Hepatocyte (in vitro differentiated cells): ENCODE results near the gene APLN. TPM values are rescaled to one million over a fixed set of nuclear protein-coding genes. Genes with fewer than 3 reads are reported as not detected.

Experiments
- DNase-seq: peaks from one replicate; pipeline ENCODE4 v3.0.0-alpha.2; 2016; ENCODE audit warnings: low spot score
- H2AFZ ChIP-seq: fragments of 200-600 bp; sonication (generic); 2 replicates; pipeline ENCODE4 v1.6.0; 2016; ENCODE audit warnings: antibody characterized with exemption, mild to moderate bottlenecking
- H3K27ac ChIP-seq: fragments of 200-600 bp; sonication (generic); 2 replicates; pipeline ENCODE4 v1.5.1; 2016; ENCODE audit warnings: mild to moderate bottlenecking
- H3K27me3 ChIP-seq: fragments of 200-600 bp; sonication (generic); 2 replicates; pipeline ENCODE4 v1.6.1; 2016
- H3K36me3 ChIP-seq: fragments of 200-600 bp; sonication (generic); replicated peaks from 2 replicates; pipeline ENCODE4 v1.5.1; 2016; ENCODE audit warnings: low read depth; ENCODE audit not compliant: insufficient read depth
- H3K4me1 ChIP-seq: fragments of 200-600 bp; sonication (generic); 2 replicates; pipeline ENCODE4 v1.5.1; 2016; ENCODE audit warnings: mild to moderate bottlenecking, moderate library complexity; ENCODE audit not compliant: insufficient read depth
- H3K4me2 ChIP-seq: fragments of 200-600 bp; sonication (generic); 2 replicates; pipeline ENCODE4 v1.6.0; 2016
- H3K4me3 ChIP-seq: fragments of 200-600 bp; sonication (generic); 2 replicates; pipeline ENCODE4 v1.5.1; 2016; ENCODE audit warnings: mild to moderate bottlenecking
- H3K79me2 ChIP-seq: fragments of 200-600 bp; sonication (generic); 2 replicates; pipeline ENCODE4 v1.6.0; 2017; ENCODE audit warnings: mild to moderate bottlenecking
- H3K9me2 ChIP-seq: fragments of 200-600 bp; sonication (generic); replicated peaks from 2 replicates; pipeline ENCODE4 v1.6.0; 2017; ENCODE audit warnings: mild to moderate bottlenecking; ENCODE audit not compliant: insufficient read depth
- H3K9me3 ChIP-seq: fragments of 200-600 bp; sonication (generic); 2 replicates; pipeline ENCODE4 v1.5.1; 2016; ENCODE audit warnings: low read depth, mild to moderate bottlenecking
- H4K20me1 ChIP-seq: fragments of 200-600 bp; sonication (generic); 2 replicates; pipeline ENCODE4 v1.6.0; 2016; ENCODE audit warnings: mild to moderate bottlenecking; ENCODE audit not compliant: insufficient read depth, poor library complexity, severe bottlenecking
- CTCF ChIP-seq: fragments of 200-600 bp; sonication (generic); IDR thresholded peaks from 2 replicates; pipeline ENCODE4 v1.5.1; 2016; ENCODE audit warnings: antibody characterized with exemption, mild to moderate bottlenecking; ENCODE audit not compliant: poor library complexity
- EZH2 ChIP-seq: fragments of 200-600 bp; sonication (generic); IDR thresholded peaks from 2 replicates; pipeline ENCODE4 v1.6.1; 2016; ENCODE audit warnings: antibody characterized with exemption, mild to moderate bottlenecking, borderline replicate concordance
- EZH2phosphoT487 ChIP-seq: fragments of 200-600 bp; sonication (generic); IDR thresholded peaks from one replicate; pipeline ENCODE4 v1.6.1; 2018; ENCODE audit warnings: antibody characterized with exemption, mild to moderate bottlenecking, low read depth, moderate library complexity; ENCODE audit not compliant: unreplicated experiment, severe bottlenecking
- WGBS: methylation state at CpG from one replicate; pipeline ENCODE4 v1.1.6; 2016; ENCODE audit warnings: low lambda C conversion rate; ENCODE audit errors: missing lambda C conversion rate; 5-methylcytosine and 5-hydroxymethylcytosine counted together
- polyA plus RNA-seq: library from polyadenylated mRNA; unstranded; fragments of >200 nt; fragmentation: Nextera tagmentation; extraction: Ambion mirVana; gene quantifications from 2 replicates; pipeline ENCODE4 v1.2.1, GENCODE V29; 2016
- total RNA-seq: library from RNA; depleted of rRNA; stranded (reverse); fragments of >200 nt; gene quantifications from 2 replicates; pipeline ENCODE4 v1.2.3, GENCODE V29; 2014

Gene APLN
- total and polyA plus RNA-seq, 2 experiments from 2014 or later, result 0.30 TPM

- 56% methylated on average over 3 of the region's 3 CpGs for WGBS
- H3K79me2 ChIP-seq, result no peaks in the 10 kb centered on the region
- no peak for DNase-seq
- no peaks in the 10 kb centered on the region for H4K20me1 ChIP-seq
- H3K4me3 ChIP-seq, result no peak overlapping the region
- TF ChIP-seq EZH2 (no peak), EZH2phosphoT487 (no peak), CTCF (no peak)
- H3K9me2 ChIP-seq, result no peaks in the 10 kb centered on the region
- H3K36me3 ChIP-seq, result no peaks in the 10 kb centered on the region
- no peak overlapping the region for H3K4me2 ChIP-seq
- no peak overlapping the region for H3K27ac ChIP-seq
- no peak overlapping the region for H2AFZ ChIP-seq
- H3K4me1 ChIP-seq, result no peaks in the 10 kb centered on the region
- H3K9me3 ChIP-seq, result no peaks in the 10 kb centered on the region
- H3K27me3 ChIP-seq, result no peaks in the 10 kb centered on the region
Measured at GRCh38 chrX:129688097-129688496, 33.3 kb upstream of the APLN start.

- TF ChIP-seq EZH2phosphoT487, result no peak
- TF ChIP-seq EZH2, result no peak
- no peak for TF ChIP-seq CTCF
- H3K4me3 ChIP-seq, result no peak overlapping the region
- 60% methylated on average over 2 of the region's 2 CpGs for WGBS
- H4K20me1 ChIP-seq, result no peaks in the 10 kb centered on the region
- DNase-seq, result no peak
- H2AFZ ChIP-seq, result no peak overlapping the region
- no peaks in the 10 kb centered on the region for H3K36me3 ChIP-seq
- no peaks in the 10 kb centered on the region for H3K4me1 ChIP-seq
- H3K9me2 ChIP-seq, result no peaks in the 10 kb centered on the region
- no peaks in the 10 kb centered on the region for H3K27me3 ChIP-seq
- no peaks in the 10 kb centered on the region for H3K79me2 ChIP-seq
- H3K27ac ChIP-seq, result no peak overlapping the region
- H3K4me2 ChIP-seq, result no peak overlapping the region
- H3K9me3 ChIP-seq, result no peaks in the 10 kb centered on the region
Measured at GRCh38 chrX:129686422-129686948, 31.7 kb upstream of the APLN start.

GRCh38 chrX:129682979-129683378 lies 28.2 kb upstream of the APLN start:
- WGBS, result 92% methylated on average over 1 of the region's 1 CpG
- Histone ChIP-seq H3K4me2 (no peak overlapping the region), H3K79me2 (no peaks in the 10 kb centered on the region), H3K4me3 (no peak overlapping the region), H3K27ac (no peak overlapping the region), H3K9me3 (no peaks in the 10 kb centered on the region), H3K4me1 (no peaks in the 10 kb centered on the region), H3K36me3 (no peaks in the 10 kb centered on the region), H3K9me2 (no peaks in the 10 kb centered on the region), H2AFZ (no peak overlapping the region), H3K27me3 (no peaks in the 10 kb centered on the region), H4K20me1 (no peaks in the 10 kb centered on the region)
- TF ChIP-seq CTCF (no peak), EZH2phosphoT487 (no peak), EZH2 (no peak)
- DNase-seq, result no peak

GRCh38 chrX:129679901-129680300 lies 25.1 kb upstream of the APLN start:
- no peak for TF ChIP-seq EZH2phosphoT487
- TF ChIP-seq EZH2, result no peak
- TF ChIP-seq CTCF, result no peak
- WGBS, result 93% methylated on average over 1 of the region's 1 CpG
- no peaks in the 10 kb centered on the region for H3K79me2 ChIP-seq
- no peaks in the 10 kb centered on the region for H3K4me1 ChIP-seq
- no peaks in the 10 kb centered on the region for H4K20me1 ChIP-seq
- H3K9me3 ChIP-seq, result no peaks in the 10 kb centered on the region
- H3K4me2 ChIP-seq, result no peak overlapping the region
- no peak for DNase-seq
- H3K9me2 ChIP-seq, result no peaks in the 10 kb centered on the region
- H3K36me3 ChIP-seq, result no peaks in the 10 kb centered on the region
- H2AFZ ChIP-seq, result no peak overlapping the region
- H3K27me3 ChIP-seq, result no peaks in the 10 kb centered on the region
- no peak overlapping the region for H3K27ac ChIP-seq
- no peak overlapping the region for H3K4me3 ChIP-seq
